Measurements from ENCODE around the gene VPS51. TPM values are rescaled to one million over a fixed set of nuclear protein-coding genes. Genes with fewer than 3 reads are reported as not detected.

VPS51 gene
- total and polyA plus RNA-seq, 2 of the 13 experiments (the other 11 are each of a cell fraction or from before 2014, with no cell fraction given), result 76.3 to 90.6 TPM

DNA sequence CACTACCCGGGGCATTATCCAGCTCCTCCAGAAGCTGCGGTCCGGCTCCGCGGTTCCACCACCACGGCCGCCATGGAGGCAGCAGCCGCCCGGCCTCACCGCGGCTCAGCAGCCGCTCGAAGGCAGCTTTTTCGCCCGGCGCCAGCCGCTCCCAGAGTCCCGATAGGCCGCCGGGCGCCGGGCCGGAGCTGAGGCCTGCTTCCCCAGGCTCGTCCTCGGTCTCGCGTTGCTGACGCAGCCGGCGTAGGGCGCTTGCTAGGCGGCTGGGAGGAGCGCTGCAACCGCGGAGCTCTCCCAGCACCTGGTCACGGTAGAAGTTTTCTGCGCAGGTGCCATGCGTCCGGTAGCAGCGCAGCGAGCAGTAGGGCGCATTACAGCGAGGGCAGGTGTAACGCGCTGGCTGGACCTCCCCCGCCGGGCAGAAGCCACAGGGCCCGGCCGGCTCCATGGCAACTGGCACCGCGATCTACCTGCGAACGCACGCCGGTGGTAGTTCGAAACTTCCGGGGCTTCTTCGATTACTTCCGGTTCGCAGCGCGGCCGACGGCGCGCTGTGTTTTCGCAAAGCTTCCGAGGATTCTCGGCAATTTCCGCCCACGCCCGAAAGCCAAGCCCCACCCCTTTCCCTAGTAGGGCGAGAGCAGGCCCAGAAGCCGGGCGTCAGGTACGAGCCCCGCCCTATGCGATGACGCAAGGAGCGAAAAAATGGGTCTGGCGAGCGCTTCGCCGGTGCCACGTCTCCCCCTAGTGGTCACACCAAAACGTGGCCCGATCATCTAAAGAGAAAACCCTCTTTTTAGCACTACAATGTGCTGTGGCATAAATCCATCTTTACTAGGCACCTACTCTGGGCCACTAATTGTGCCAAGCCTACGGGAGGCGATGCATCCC is 21.4 kb downstream of the VPS51 start, which contains the start of gene ZNHIT2 (continued):
- TF ChIP-seq POLR2G (IDR thresholded peaks at IDR 0.05; ENCODE audit: low read depth, low read length) (peak; percentile 93), ZNF703 (CRISPR knock-in tag; IDR thresholded peaks at IDR 0.05; ENCODE audit: borderline replicate concordance) (no peak; the same call in 1 of the 2 replicates), TARDBP (CRISPR knock-in tag; IDR thresholded peaks at IDR 0.05) (0 out of 2 replicates have a peak, but pooled peaks have one; percentile 32), KMT2B (CRISPR knock-in tag; IDR thresholded peaks at IDR 0.05) (0 out of 2 replicates have a peak, but pooled peaks have one; percentile 54), MTA3 (CRISPR knock-in tag; IDR thresholded peaks at IDR 0.05) (no peak), GFI1 (CRISPR knock-in tag; IDR thresholded peaks at IDR 0.05; ENCODE audit: borderline replicate concordance) (no peak), ZFP90 (CRISPR knock-in tag; IDR thresholded peaks at IDR 0.05; ENCODE audit: borderline replicate concordance) (no peak; the same call in 1 of the 2 replicates), FOXC1 (CRISPR knock-in tag; IDR thresholded peaks at IDR 0.05; ENCODE audit: borderline replicate concordance) (peak; percentile 62; the same call in 1 of the 2 replicates), ADNP (CRISPR knock-in tag; IDR thresholded peaks at IDR 0.05) (no peak), SP1 (IDR thresholded peaks at IDR 0.05) (no peak), SP1 (CRISPR knock-in tag; IDR thresholded peaks at IDR 0.05) (peak; percentile 66; the same call in 1 of the 2 replicates), ZFP62 (CRISPR knock-in tag; IDR thresholded peaks at IDR 0.05) (no peak), ATRX (CRISPR knock-in tag; IDR thresholded peaks at IDR 0.05; ENCODE audit: borderline replicate concordance) (no peak), ZNF652 (CRISPR knock-in tag; IDR thresholded peaks at IDR 0.05; ENCODE audit: borderline replicate concordance, low read depth) (no peak), JUN (CRISPR knock-in tag; IDR thresholded peaks at IDR 0.05) (0 out of 2 replicates have a peak, but pooled peaks have one; percentile 47), ZNF747 (CRISPR knock-in tag; IDR thresholded peaks at IDR 0.05; ENCODE audit: borderline replicate concordance) (peak; percentile 92), ARID2 (CRISPR knock-in tag; IDR thresholded peaks at IDR 0.05; ENCODE audit: borderline replicate concordance) (no peak), ZBTB20 (CRISPR knock-in tag; IDR thresholded peaks at IDR 0.05; ENCODE audit: borderline replicate concordance, low read depth) (no peak)
- TF ChIP-seq, protein P1, sequence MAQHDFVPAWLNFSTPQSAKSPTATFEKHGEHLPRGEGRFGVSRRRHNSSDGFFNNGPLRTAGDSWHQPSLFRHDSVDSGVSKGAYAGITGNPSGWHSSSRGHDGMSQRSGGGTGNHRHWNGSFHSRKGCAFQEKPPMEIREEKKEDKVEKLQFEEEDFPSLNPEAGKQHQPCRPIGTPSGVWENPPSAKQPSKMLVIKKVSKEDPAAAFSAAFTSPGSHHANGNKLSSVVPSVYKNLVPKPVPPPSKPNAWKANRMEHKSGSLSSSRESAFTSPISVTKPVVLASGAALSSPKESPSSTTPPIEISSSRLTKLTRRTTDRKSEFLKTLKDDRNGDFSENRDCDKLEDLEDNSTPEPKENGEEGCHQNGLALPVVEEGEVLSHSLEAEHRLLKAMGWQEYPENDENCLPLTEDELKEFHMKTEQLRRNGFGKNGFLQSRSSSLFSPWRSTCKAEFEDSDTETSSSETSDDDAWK (CRISPR knock-in tag; IDR thresholded peaks at IDR 0.05), result no peak
- TF ChIP-seq, protein P2, sequence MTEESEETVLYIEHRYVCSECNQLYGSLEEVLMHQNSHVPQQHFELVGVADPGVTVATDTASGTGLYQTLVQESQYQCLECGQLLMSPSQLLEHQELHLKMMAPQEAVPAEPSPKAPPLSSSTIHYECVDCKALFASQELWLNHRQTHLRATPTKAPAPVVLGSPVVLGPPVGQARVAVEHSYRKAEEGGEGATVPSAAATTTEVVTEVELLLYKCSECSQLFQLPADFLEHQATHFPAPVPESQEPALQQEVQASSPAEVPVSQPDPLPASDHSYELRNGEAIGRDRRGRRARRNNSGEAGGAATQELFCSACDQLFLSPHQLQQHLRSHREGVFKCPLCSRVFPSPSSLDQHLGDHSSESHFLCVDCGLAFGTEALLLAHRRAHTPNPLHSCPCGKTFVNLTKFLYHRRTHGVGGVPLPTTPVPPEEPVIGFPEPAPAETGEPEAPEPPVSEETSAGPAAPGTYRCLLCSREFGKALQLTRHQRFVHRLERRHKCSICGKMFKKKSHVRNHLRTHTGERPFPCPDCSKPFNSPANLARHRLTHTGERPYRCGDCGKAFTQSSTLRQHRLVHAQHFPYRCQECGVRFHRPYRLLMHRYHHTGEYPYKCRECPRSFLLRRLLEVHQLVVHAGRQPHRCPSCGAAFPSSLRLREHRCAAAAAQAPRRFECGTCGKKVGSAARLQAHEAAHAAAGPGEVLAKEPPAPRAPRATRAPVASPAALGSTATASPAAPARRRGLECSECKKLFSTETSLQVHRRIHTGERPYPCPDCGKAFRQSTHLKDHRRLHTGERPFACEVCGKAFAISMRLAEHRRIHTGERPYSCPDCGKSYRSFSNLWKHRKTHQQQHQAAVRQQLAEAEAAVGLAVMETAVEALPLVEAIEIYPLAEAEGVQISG (CRISPR knock-in tag; IDR thresholded peaks at IDR 0.05), result peak; percentile 83
- TF ChIP-seq, protein P3, sequence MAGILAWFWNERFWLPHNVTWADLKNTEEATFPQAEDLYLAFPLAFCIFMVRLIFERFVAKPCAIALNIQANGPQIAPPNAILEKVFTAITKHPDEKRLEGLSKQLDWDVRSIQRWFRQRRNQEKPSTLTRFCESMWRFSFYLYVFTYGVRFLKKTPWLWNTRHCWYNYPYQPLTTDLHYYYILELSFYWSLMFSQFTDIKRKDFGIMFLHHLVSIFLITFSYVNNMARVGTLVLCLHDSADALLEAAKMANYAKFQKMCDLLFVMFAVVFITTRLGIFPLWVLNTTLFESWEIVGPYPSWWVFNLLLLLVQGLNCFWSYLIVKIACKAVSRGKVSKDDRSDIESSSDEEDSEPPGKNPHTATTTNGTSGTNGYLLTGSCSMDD (CRISPR knock-in tag; IDR thresholded peaks at IDR 0.05), result no peak
- TF ChIP-seq, protein P4, sequence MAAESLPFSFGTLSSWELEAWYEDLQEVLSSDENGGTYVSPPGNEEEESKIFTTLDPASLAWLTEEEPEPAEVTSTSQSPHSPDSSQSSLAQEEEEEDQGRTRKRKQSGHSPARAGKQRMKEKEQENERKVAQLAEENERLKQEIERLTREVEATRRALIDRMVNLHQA (CRISPR knock-in tag; IDR thresholded peaks at IDR 0.05), result no peak
- TF ChIP-seq, protein P5, sequence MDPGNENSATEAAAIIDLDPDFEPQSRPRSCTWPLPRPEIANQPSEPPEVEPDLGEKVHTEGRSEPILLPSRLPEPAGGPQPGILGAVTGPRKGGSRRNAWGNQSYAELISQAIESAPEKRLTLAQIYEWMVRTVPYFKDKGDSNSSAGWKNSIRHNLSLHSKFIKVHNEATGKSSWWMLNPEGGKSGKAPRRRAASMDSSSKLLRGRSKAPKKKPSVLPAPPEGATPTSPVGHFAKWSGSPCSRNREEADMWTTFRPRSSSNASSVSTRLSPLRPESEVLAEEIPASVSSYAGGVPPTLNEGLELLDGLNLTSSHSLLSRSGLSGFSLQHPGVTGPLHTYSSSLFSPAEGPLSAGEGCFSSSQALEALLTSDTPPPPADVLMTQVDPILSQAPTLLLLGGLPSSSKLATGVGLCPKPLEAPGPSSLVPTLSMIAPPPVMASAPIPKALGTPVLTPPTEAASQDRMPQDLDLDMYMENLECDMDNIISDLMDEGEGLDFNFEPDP (CRISPR knock-in tag; conservative IDR thresholded peaks at IDR 0.05), result 0 out of 2 replicates have a peak, but pooled peaks have one; percentile 62
